ENCODE results near the gene SLC25A6. TPM values are rescaled to one million over a fixed set of nuclear protein-coding genes. Genes with fewer than 3 reads are reported as not detected.
"Not testable (repeated sequence)": the region's sequence is repeated elsewhere in the genome, so short reads cannot be mapped to it uniquely, and the experiment has no call there.

The SLC25A6 gene
- 100 to 1,000 TPM; 503 to 757 (median 533) TPM for polyA plus RNA-seq (ENCODE audit: insufficient read length in 4 of 4)

- peak; percentile 93 to 95 (median 94) for DNase-seq (ENCODE audit: low read depth in 4 of 4, low spot score in 3 of 4)
Observed at GRCh38 chrX:1391707-1392375, at the start of gene SLC25A6. TSS of gene SLC25A6 (minus strand) at chrX:1392113. CDS start at chrX:1392009, 104 bp downstream.

GRCh38 chrX:1440506-1440905 is 48.6 kb upstream of the SLC25A6 start:
- no peak for DNase-seq (ENCODE audit: low read depth in 4 of 4, low spot score in 3 of 4)

GRCh38 chrX:1435241-1435895 is 43.5 kb upstream of the SLC25A6 start:
- DNase-seq (ENCODE audit: low read depth in 4 of 4, low spot score in 3 of 4) = no peak

GRCh38 chrX:1434871-1435240 is 42.9 kb upstream of the SLC25A6 start:
- DNase-seq (ENCODE audit: low read depth in 4 of 4, low spot score in 3 of 4) = no peak

GRCh38 chrX:1433646-1434357 is 41.9 kb upstream of the SLC25A6 start:
- no peak for DNase-seq (ENCODE audit: low read depth in 4 of 4, low spot score in 3 of 4)

GRCh38 chrX:1430451-1430850 is 38.5 kb upstream of the SLC25A6 start:
- DNase-seq (ENCODE audit: low read depth in 4 of 4, low spot score in 3 of 4) = no peak

- DNase-seq (ENCODE audit: low read depth in 4 of 4, low spot score in 3 of 4) = no peak
Observed at GRCh38 chrX:1427756-1428155, 35.8 kb upstream of the SLC25A6 start.

GRCh38 chrX:1426321-1426720 is 34.4 kb upstream of the SLC25A6 start:
- not testable (repeated sequence) for DNase-seq (ENCODE audit: low read depth in 4 of 4, low spot score in 3 of 4)

- no peak for DNase-seq (ENCODE audit: low read depth in 4 of 4, low spot score in 3 of 4)
Observed at GRCh38 chrX:1425381-1425780, 33.5 kb upstream of the SLC25A6 start.

GRCh38 chrX:1424147-1424851 is 32.4 kb upstream of the SLC25A6 start:
- DNase-seq (ENCODE audit: low read depth in 4 of 4, low spot score in 3 of 4) = no peak

- no peak for DNase-seq (ENCODE audit: low read depth in 4 of 4, low spot score in 3 of 4)
Observed at GRCh38 chrX:1423215-1423614, 31.3 kb upstream of the SLC25A6 start.

GRCh38 chrX:1422135-1422465 is 30.2 kb upstream of the SLC25A6 start:
- DNase-seq (ENCODE audit: low read depth in 4 of 4, low spot score in 3 of 4) = no peak

GRCh38 chrX:1421433-1422134 is 29.7 kb upstream of the SLC25A6 start:
- no peak for DNase-seq (ENCODE audit: low read depth in 4 of 4, low spot score in 3 of 4)

GRCh38 chrX:1420371-1420770 is 28.5 kb upstream of the SLC25A6 start:
- no peak for DNase-seq (ENCODE audit: low read depth in 4 of 4, low spot score in 3 of 4)

- DNase-seq (ENCODE audit: low read depth in 4 of 4, low spot score in 3 of 4) = no peak
Observed at GRCh38 chrX:1419545-1420355, 27.8 kb upstream of the SLC25A6 start.

- DNase-seq (ENCODE audit: low read depth in 4 of 4, low spot score in 3 of 4) = no peak
Observed at GRCh38 chrX:1418901-1419544, 27.1 kb upstream of the SLC25A6 start.

- no peak for DNase-seq (ENCODE audit: low read depth in 4 of 4, low spot score in 3 of 4)
Observed at GRCh38 chrX:1417921-1418771, 26.2 kb upstream of the SLC25A6 start.
